Activated CD4-positive, alpha-beta T cell treated with anti-CD3 and anti-CD28 coated beads, Interleukin-2, Interleukin-6, amounts not matched to agents 100 ng/mL and 50 ng/mL, durations not matched to agents 16 hours and 8 hours (primary cell): ENCODE results near the gene LHFPL6.

Experiments
- DNase-seq: peaks from one replicate; pipeline ENCODE4 v3.0.0-alpha.2; 2020

The LHFPL6 gene

DNA sequence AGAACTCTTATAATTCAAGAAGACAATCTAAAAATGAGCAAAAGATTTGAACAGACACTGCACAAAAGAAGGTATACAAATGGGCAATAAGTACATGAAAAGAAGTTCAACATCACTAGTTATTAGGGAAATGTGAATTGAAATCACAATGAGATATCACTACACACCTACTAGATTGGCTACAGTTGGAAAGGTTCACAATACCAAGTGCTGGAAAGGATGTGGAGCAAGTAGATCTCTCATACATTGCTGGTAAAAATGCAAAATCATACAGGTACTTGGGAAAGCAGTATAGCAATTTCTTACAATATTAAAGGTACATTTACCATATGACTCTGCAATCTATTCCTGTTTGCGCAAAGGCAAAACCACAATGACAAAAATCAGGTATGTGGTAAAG, 145.7 kb downstream of the LHFPL6 start:
- no peak for DNase-seq

DNA sequence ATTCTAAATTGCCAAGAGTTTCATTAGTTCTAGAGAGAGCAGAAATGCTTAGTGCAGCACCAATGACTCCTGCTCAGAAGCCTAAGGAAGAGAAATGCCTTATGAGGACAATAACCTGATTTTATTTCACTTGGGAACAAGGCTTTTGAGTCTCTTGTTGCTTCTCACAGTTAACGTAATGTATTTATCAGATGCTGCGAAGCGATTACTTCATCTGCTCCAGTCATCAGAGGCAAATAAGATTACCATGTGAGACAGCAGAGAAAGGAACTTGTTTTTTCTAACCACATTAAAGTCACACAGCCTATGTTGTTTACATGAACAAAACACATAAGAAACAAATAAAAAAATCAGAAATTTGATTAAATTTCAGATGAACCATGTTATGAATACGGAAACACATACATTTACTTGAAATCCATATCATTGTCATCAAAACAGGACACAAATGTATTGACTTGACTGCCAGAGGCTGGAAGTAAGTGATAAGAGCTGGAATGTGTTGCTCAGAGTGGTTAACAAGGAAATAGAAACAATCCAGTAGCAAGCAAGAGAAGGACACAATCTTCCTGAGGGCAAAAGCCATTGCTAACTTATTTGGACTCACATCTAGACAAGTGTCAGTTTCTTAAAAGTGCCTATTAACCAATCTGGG, 147.3 kb downstream of the LHFPL6 start:
- DNase-seq, result no peak

DNA sequence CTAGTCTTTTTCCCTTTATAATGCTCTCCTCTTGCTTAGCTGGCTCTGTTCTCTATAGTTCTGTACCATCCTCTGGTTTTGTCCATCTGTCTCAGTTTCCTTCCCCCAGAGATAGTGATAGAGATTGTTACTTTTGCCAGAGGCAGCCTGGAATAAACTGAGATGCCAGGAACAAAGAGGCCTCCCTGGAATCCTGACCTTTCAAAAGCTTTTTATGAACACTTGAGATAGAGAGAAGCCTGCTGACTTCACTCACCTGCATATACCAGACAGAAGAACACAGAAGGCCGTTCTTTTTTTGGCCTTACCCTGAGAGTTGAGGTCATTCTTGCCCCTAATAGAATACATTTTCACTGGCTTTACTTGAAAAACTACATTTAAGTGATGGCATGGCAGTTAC, 150.2 kb downstream of the LHFPL6 start:
- no peak for DNase-seq

DNA sequence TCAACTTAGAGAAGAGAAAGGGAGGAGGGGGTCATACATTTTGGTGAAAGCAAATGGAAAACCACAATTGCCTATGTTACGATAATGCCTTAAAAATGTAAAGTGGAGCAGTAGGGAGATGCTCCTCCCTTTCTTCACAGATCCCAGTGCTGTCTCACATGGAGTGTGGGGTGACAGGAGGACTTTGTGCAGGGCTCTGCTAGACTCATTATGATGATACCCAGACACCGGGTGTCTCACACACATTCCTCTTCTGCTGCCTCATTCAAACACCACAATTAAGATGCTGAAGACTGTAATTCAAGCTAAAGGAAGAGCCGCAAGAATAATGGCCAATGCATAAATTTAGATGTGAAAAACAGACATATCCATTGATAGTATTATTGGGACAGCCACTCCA, 150.6 kb downstream of the LHFPL6 start:
- no peak for DNase-seq

DNA sequence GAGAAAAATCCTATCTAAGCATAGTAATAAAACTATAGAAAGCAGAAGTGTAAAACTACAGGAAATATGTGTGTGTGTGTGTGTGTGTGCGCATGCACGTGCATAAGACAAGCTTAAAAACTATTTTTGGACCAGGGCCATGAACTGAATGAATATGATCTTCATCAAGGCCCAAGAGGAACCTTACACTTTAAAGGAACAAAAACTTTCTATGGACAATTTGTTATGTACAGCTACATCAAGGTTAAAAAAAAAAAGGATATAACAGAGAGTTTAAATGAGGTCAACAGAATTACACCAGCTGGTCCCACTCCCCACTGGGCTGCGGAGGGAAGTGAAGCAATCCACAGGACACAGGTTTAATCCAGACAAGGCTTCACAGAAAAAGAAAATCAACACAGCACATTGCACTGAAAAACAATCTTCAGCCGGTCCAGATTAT, 151.1 kb downstream of the LHFPL6 start:
- DNase-seq, result no peak

DNA sequence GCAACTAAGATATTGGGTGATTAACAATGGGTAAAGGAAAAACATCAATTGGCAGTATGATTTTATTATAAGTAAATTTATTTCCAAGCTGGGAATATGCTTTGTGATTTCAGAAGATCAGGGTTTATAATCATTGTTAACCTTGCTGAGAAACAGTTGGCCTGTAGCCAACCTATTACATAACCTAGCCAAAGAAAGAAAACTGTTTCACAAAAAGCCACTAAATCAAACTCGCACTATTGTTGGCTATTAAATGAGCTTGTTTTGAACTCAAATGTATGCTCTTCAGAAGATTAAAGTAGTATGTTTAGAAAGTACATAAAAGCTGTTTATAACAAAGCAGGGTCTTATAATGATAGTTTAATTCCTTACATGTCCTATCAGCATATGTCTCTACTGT, 151.7 kb downstream of the LHFPL6 start:
- no peak for DNase-seq

DNA sequence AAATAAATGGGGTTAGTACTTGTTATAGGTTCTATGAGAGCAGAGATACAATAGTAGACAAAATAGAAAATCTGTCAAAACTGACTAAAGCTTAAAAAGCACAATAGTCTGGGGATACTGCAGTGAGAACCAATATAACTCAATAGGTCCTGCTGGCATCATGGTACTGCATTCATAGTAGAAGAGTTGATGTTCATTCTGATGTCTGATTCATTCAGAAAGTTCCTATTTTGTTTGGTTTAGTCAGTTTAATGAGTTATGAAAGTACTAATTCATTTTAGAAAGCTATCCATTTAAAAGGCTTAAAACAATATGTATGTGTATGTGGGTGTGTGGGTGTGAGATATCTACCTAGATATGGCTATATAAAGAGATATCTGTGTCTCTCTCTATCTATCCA, 152.8 kb downstream of the LHFPL6 start:
- no peak for DNase-seq

DNA sequence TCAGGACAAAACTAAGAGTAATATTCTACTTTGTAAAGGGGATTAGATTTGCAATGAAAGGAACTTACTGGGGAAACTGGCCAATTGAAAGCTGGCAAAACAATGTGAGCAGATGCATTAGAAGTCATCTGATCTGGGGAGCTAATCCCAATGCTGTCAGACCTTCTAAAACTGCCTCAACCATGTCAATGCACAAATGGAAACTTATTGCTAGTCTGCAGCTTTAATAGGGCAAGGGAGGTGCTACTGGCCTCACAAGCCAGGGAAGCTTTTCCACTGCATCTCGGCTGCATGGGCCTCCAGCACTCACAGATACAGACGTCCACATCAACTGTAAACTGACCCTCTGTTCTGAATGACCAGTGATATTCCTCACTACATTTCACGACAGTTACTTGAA, 154.2 kb downstream of the LHFPL6 start:
- DNase-seq, result no peak

DNA sequence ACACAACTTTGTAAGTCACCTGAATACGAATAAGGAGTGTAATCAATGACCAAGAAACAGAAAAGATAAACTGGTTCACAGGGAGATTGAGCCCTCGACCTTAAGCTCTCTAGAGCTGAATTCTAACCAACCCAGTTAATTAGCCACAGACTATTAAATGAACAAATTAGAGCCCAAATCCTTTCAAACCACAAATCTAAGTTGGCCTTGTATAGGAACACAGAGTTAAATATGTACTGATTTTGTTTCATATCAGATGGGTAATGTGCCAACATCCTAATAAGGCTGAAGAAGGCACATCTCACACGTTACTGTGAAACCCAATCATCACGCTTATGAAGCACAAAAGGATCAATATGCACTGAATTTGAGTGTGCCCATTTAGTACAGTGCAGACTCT, 156.1 kb downstream of the LHFPL6 start:
- DNase-seq, result no peak

DNA sequence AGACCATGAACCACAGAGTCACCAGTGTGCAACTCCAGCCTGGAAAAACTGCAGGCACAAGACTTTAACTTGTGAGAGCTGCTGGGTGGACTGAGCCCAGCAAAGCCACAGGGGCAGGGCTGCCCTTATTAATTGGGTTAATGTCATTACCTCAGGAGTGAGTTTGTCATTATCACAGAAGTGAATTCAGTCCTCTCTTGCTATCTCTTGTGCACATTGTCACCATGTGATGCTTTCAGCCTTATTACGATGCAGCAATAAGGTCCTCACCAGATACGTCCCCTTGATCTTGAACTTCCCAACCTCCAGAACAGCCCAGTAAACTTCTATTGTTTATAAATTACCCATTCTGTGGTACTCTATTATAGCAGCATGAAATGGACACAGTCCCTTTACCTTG, 158.1 kb downstream of the LHFPL6 start:
- DNase-seq, result no peak

DNA sequence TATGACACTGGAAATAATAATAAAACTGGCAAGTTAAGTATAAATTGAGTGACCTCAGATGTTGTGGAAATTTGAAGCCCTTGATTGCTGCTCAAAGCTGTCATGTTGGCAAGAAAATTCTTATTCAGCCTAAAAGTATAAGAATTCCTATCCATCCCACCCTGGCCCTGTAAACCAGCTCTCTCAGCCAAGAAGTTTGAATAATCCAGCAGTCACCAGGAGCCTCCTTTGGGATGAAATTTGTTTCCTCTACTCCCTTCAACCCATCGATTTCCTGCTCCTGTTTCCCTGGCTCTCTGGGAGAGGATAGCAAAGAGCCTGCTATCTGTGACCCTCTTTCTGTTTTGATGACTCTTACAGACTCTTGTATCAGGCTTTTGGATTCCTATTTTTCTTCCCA, 169.3 kb downstream of the LHFPL6 start:
- no peak for DNase-seq

DNA sequence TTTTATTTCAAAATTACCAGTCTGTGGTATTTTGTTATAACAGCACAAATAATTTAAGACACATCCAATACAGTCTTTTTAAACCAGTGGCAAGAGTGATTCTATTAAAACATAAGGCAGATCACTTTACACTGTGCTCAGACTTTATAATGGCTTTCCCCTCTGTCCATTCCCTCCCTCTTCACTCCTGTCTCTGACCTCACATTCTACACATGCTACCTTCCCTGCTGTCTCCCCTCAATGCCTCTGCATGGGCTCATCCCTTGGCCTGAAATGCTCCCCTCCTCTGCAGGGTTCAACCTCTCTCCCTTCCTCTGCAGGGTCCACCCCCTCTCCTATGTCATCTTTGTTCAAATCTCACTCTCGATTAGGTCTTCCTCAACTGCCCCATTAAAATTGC, 170.8 kb downstream of the LHFPL6 start:
- no peak for DNase-seq

DNA sequence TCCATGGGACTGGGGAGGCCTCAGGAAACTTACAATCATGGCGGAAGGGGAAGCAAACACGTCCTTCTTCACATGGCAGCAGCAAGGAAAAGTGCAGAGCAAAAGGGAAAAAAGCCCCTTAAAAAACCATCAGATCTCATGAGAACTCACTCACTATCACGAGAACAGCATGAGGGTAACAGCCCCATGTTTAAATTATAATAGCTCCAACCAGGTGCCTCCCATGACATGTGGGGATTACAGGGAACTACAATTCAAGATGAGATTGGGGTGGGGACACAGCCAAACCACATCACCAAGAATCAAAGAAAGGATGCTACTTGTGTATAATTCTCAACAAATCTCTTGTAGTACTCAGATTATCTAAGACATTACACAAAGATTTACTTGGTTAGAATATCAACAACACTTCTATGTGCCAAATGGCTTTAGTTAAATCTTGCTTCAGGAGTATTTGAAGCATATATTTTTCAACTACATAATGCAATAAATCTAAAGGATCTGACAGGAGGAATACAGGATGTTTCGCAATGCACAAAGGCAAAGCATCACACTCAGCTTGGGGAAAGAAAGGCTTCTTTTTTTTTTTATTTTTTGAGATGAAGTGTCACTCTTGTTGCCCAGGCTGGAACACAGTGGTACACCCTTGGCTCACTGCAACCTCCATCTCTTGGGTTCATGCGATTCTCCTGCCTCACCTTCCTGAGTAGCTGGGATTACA, 180.0 kb downstream of the LHFPL6 start:
- no peak for DNase-seq

DNA sequence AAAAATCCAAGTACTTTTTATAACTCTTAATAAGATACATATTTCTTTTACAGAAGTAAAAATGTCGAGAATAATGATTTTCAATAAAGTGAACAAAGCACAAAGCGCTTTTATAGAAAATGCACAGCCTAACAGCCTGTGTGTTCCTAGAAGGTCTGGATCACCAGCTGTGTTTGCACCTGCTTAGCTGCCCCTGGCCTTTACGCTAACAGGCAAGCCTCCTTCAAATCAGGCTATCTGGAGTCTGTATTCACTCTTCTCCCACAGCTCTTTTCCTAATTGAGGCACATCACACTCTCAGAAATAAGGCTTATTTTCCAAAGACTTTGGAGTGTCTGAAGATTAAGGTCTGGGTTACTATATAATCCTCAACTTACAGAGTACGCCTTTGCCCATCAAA, 183.1 kb downstream of the LHFPL6 start:
- DNase-seq, result no peak

DNA sequence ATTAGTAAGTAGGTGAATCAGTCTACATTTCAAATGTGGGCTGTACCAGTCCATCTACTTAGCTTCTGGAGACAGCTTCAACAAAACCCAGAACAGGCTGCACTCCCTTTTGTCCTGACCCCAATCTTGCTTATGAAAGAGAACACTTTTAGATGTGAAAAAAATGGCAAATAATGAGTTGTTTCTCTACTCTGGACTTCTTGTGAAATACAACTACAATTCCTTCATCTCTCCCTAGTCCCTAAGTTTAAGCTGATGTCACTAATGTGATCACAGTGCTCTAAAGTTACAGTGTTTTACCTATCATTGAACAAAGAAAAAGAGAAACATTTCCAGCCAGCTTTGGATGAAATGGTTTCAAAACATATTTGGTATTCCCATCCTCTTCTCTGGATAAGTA, 183.9 kb downstream of the LHFPL6 start:
- no peak for DNase-seq

DNA sequence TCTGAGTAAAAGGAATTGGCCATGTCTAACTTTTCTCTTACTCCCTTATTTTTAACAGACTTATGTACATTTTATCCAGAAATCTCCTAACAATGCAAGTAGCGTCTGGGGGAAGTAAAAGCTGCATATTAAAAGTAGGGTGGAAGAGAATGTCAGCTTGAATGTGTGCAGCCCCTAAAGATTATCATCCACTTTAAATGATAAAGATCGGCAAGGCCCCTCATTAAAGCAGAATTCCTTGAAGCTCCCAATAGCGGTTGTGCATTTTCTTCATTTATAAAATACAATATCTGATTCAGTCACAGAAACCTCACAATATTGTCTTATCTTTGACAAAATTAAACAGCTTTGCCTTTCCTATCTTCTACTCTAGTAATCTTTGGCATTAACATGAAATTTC, 184.6 kb downstream of the LHFPL6 start:
- no peak for DNase-seq

DNA sequence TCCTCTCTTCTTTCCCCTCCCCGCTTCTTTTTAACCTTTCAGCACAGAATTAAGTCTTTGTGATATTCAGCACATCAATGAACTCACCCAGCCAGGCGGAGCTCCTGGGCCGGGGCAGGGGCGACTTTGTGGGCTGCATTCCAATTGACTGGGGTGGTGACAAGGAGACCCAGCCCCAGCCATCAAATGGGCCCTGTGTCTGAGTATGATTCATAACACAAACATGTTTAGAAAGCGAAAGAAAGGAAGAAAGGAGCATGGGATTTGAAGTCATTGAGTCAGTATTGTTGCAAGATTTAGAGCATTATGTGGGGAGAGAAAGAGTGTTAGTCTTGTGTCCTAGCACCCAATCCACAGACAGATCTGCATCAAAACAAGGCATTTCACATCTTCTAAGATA, 185.3 kb downstream of the LHFPL6 start:
- DNase-seq, result no peak

DNA sequence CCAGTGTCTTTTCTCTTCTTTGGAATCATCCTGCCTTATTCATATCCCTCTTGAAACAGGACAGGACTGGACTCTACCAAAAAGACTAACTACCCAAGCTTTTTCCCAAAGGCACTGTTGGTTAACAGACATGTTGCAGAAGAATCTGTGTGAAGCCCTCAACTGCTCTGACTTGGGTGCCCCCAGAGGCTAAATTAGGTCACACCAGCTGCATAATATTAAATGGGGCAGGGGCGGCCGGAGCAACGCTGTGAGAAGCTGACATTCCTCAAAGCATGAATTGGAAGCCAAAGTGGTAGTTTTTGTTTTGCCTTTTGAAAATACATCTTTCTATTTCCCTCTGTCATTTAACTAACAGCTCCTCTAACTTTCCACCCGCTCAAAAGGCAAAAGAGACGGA, 185.9 kb downstream of the LHFPL6 start:
- DNase-seq, result no peak

DNA sequence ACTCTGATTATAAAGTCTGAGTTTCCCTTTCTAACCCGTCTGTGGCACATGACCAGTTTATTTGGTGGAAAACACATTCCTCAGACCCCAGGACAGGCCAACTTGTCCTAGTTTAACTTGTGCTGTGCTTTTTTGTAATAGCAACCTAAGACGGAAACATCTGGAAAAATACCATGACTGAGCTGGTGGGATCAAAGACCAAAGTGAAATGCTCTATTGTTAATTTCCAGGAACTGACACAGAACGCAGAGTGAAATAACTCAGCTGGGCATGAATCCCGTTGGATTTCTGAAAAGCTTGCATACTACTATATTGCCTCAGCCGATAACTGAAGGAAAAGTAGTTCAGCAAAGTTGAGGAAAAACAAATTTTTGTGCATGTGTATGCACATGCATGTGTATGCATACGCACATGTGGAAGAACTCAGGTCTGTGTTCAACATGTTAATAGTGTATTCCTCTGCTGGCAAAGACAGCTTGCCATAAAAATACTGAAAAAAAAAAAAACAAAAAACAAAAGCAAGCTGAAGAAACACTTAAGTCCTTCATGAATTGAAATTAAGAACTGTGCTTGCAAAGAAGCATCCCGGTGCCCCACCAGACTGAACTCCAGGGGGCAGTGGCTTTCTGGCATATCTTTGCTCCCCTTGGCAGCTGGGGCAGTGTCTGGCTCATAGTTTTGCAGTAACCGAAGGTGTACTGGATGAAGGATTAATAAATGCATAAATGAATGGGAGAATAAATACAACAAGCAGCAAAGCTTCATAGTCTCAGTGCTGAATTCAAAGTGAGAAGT, 187.8 kb downstream of the LHFPL6 start:
- DNase-seq, result no peak

DNA sequence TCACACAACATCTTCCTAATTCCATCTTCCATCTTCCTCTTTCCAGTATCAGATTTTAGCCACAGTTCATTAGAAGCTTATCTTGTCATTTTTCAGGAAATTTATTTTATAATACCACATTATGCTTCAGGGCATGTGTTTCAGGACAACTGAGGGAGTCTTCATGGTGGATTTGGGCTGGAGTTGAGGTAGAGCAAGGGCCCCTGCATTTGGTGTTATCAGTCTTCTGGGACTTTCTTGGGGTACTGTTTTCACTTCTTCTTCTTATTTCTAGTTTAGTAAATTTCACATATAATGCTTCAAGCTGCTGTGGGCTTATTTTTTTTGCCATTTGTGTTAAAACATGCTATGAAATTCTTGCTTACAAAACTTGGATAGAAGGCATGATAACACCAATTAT, 188.7 kb downstream of the LHFPL6 start:
- no peak for DNase-seq

DNA sequence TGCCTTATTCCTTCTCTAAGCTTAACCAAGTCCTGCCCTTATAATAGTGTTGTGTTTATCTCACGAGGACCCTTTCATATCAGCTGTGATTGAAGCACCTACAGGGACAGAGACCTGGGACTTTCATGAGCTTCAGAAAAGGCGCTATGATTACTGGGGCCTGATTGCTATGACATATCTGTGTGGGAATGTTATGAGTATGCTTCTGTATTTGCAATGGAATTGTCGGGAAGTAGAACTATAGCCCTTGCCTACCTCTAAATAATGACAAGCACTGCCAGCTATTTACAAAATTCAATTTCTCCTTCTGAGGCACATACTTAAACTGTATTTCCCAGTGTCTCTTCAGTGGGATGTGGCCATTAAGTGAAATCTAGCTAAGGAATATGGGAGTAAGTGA, 191.5 kb downstream of the LHFPL6 start:
- DNase-seq, result no peak

DNA sequence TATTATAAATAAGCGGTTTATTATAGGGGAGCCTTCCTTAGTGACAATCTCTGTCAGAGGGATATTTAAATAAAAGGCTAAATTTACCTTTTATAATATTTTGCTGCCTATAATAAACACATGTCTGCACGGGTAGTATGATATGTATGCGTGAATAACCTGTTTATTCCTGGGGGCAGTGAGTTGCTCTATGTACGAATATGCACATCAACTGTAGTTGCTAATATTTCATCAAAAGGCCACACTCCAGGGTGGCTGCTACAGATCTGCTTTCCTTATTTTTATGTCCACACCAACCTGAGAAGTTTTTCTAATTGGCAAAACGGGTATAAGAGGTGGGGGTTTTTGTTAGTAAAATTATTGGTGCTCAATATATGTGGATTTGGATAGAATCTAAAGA, 192.0 kb downstream of the LHFPL6 start:
- DNase-seq, result no peak

DNA sequence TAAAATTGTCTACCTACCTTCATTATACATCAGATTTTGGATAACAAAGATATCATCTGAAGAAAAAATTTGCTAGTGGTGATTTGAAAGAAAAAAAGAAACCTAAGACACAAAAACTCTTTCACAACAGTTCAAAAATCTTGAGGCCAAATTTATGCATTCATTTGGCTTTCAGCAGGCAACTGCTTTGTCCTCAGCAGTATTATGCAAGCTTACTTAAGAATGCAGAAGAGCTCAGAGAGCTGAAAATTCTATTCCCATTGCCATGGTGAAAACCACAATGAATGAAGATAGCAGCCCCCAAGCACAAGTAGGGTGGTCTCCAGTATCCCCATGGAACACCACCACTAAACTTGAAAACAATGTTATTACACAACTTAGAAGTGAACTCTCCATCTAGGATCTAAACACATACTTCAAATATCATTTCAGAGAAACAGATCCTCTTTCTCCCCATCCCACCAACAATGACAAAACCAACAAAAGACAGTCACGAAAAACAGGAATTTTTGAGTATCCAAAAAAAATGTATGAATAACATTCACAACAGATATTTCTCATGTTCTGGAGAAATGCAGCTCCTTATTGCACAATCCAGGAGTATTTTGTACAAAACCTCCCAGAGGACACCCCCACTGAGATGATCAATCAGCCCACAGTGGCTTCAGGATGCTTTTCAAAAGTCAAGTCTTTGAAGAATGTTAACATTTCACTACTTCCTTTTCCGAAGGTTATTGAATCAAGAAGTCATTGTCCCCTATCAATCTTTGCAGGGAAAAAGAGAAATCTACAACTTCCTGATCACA, 192.7 kb downstream of the LHFPL6 start:
- DNase-seq, result no peak
